Occipital lobe (tissue), 2 donors: ENCODE data around the gene TRMT112. TPM values are rescaled to one million over a fixed set of nuclear protein-coding genes. Genes with fewer than 3 reads are reported as not detected.

Experiments used
- DNase-seq: peaks from one replicate; lab custom pipeline; 2025; lab: John Stamatoyannopoulos, UW
- total RNA-seq: library from RNA; depleted of rRNA; stranded (reverse); fragments of >200 nt; gene quantifications from one replicate; pipeline ENCODE4 v1.2.3, GENCODE V29; 2014

Gene TRMT112
- total RNA-seq, 1 donor from 2014 or later, result 81.9 TPM

- no peak for DNase-seq
Observed at GRCh38 chr11:64292460-64293254, 24.7 kb downstream of the TRMT112 start.

- DNase-seq, result no peak
Observed at GRCh38 chr11:64291752-64292459, 25.5 kb downstream of the TRMT112 start.

GRCh38 chr11:64291262-64291751, 26.1 kb downstream of the TRMT112 start, which contains the start of gene KCNK4:
Gene KCNK4, plus strand, starts transcription at chr11:64291302. Its CDS starts 1,717 bp downstream, at chr11:64293019.
- no peak for DNase-seq

- no peak for DNase-seq
Observed at GRCh38 chr11:64290352-64291261, 26.8 kb downstream of the TRMT112 start.

- DNase-seq, result no peak
Observed at GRCh38 chr11:64289002-64289564, 28.3 kb downstream of the TRMT112 start.

GRCh38 chr11:64288353-64288750, 29.0 kb downstream of the TRMT112 start:
- no peak for DNase-seq

GRCh38 chr11:64287676-64288352, 29.5 kb downstream of the TRMT112 start:
- DNase-seq, result no peak

- no peak for DNase-seq
Observed at GRCh38 chr11:64286801-64287159, 30.6 kb downstream of the TRMT112 start.

GRCh38 chr11:64285885-64286800, 31.2 kb downstream of the TRMT112 start:
- no peak for DNase-seq

- DNase-seq, result peak; percentile 91
Observed at GRCh38 chr11:64284962-64285884, 32.1 kb downstream of the TRMT112 start, which contains the start of gene GPR137. Gene GPR137, plus strand, starts transcription at chr11:64285848. Its CDS starts 677 bp downstream, at chr11:64286525.

- peak; percentile 96 for DNase-seq
Observed at GRCh38 chr11:64284048-64284961, 33.1 kb downstream of the TRMT112 start, which contains the start of gene BAD. Gene BAD, minus strand, starts transcription at chr11:64284665. Its CDS starts 297 bp downstream, at chr11:64284368.

- no peak for DNase-seq
Observed at GRCh38 chr11:64283092-64283491, 34.3 kb downstream of the TRMT112 start.

GRCh38 chr11:64281957-64282770, 35.2 kb downstream of the TRMT112 start:
- no peak for DNase-seq

GRCh38 chr11:64278576-64279190, 38.7 kb downstream of the TRMT112 start:
- DNase-seq, result no peak

GRCh38 chr11:64276653-64277431, 40.5 kb downstream of the TRMT112 start:
- DNase-seq, result no peak
